ENCODE measurements around the gene LRP1B. TPM values are rescaled to one million over a fixed set of nuclear protein-coding genes. Genes with fewer than 3 reads are reported as not detected.

LRP1B gene
- total and polyA plus RNA-seq, 2 of the 8 experiments (the other 6 are each of a cell fraction or from before 2014, with no cell fraction given) = 0.03 TPM; not detected in 1

DNA sequence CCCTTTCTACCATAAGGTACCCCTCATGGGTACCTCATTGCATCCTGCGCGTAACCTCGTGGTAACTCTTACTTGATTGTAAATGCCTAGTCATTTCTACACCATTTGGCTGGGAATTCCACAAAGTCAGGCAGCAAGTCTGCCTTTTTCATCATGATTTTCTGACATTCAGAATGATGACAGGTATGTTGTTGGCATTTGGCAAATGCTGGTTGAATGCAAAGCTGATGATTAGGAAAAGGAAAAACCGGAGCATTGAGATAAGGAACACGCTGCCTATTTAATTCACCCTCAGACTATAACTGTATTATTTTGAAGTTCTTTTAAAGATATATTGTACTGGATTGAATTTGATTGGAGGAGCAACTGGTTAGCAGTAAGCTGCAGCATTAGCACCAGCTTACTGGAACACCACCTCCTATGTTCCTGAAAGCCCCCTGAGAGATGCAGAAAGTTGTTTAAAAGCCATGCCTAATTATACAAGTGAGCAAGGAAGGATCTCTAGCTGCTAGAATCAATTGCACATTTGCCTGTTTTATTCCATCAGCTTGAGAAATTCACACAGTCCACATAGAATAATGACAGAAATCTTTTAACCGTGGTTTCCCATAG, 520.1 kb downstream of the LRP1B start:
- Histone ChIP-seq H3K27ac (ENCODE audit: low read depth, low read length) (peak overlapping the region; percentile 12; the same call in 1 of the 2 replicates), H2AK5ac (ENCODE audit: low read depth, low read length) (peak overlapping the region; percentile 2; the same call in 1 of the 2 replicates), H2BK5ac (ENCODE audit: low read depth, low read length) (peak overlapping the region; percentile 98), H3K27me3 (replicated peaks in 1 of 4; ENCODE audit: control insufficient read depth in 3 of 4, extremely low read depth in 1 of 4, insufficient read depth in 3 of 4, low read length in 3 of 4) (peaks cover 0 to 1% (median 0%) of the 10 kb centered on the region in 4 experiments; a peak in 1 of 7 replicates), H2BK15ac (ENCODE audit: low read length) (no peak overlapping the region), H3K4ac (replicated peaks; ENCODE audit: insufficient read length, low read depth, low read length) (peak overlapping the region; percentile 6), H3K36me3 (ENCODE audit: control insufficient read depth in 2 of 4, insufficient read depth in 4 of 4, low read length in 3 of 4) (no peaks in the 10 kb centered on the region; a peak in 1 of 8 replicates), H4K20me1 (replicated peaks in 1 of 2; ENCODE audit: control insufficient read depth in 1 of 2, insufficient read depth in 2 of 2, low read length in 2 of 2) (no peaks in the 10 kb centered on the region), H2BK20ac (ENCODE audit: low read length) (peak overlapping the region; percentile 99), H2AFZ (ENCODE audit: low read length) (peak overlapping the region; percentile 93), H2BK12ac (ENCODE audit: low read depth, low read length) (peak overlapping the region; percentile 86), H3K4me2 (ENCODE audit: insufficient read depth in 1 of 2, low read depth in 2 of 2, low read length in 2 of 2) (peak overlapping the region; percentile 41 to 60), H3K9me3 (ENCODE audit: insufficient read depth in 2 of 2, low read depth in 1 of 2, low read length in 1 of 2) (no peaks in the 10 kb centered on the region), H4K5ac (ENCODE audit: insufficient read length, low read depth, low read length) (peak overlapping the region; percentile 70), H3K79me2 (ENCODE audit: control insufficient read depth in 1 of 2, insufficient read depth in 2 of 2, low read length in 2 of 2) (no peaks in the 10 kb centered on the region), H3K23ac (ENCODE audit: insufficient read length) (no peak overlapping the region), H3K9ac (replicated peaks in 1 of 4; ENCODE audit: extremely low read depth in 1 of 4, low read depth in 3 of 4, low read length in 3 of 4) (peak overlapping the region in 2 of 4 experiments; percentile 4; a peak in 1 of 7 replicates), H3K18ac (ENCODE audit: extremely low read depth, low read length) (peak overlapping the region; percentile 80), H3K23me2 (ENCODE audit: low read depth, low read length) (no peaks in the 10 kb centered on the region; the same call in 1 of the 2 replicates), H3K4me1 (replicated peaks in 1 of 4; ENCODE audit: control insufficient read depth in 3 of 4, insufficient read depth in 4 of 4, low read length in 3 of 4) (peaks cover 3 to 9% (median 7%) of the 10 kb centered on the region in 4 experiments; a peak in 6 of 7 replicates), H3K14ac (ENCODE audit: insufficient read length) (no peak overlapping the region), H2BK120ac (replicated peaks; ENCODE audit: low read depth, low read length) (peak overlapping the region; percentile 99), H3K79me1 (ENCODE audit: low read depth, low read length) (no peaks in the 10 kb centered on the region), H4K91ac (replicated peaks; ENCODE audit: insufficient read length, low read length) (peak overlapping the region; percentile 99), H3K56ac (replicated peaks; ENCODE audit: insufficient read length, low read depth, low read length) (peak overlapping the region; percentile 34), H3K4me3 (ENCODE audit: extremely low read depth in 1 of 4, insufficient read depth in 2 of 4, low read depth in 3 of 4, low read length in 4 of 4) (peak overlapping the region in 1 of 4 experiments; percentile 43; a peak in 1 of 8 replicates), H4K8ac (ENCODE audit: extremely low read depth, insufficient read depth, low read length) (no peak overlapping the region)
- CTCF ChIA-PET (ENCODE audit: partially characterized antibody) = interaction anchor here (0.6 kb wide), 1 partner anchor 16 kb away, joined by 3 read pairs; no protein-coding TSS in a partner anchor
- FAIRE-seq (no peak), DNase-seq (ENCODE audit: low read depth in 1 of 2, low spot score in 2 of 2) (no peak)
- 61% methylated on average over 6 of the region's 6 CpGs; no CpG with 5 or more reads in 1 of the 2 experiments for WGBS, 2 experiments (ENCODE audit: extremely low coverage in 1 of 2, insufficient coverage in 1 of 2, insufficient read length in 1 of 2, insufficient replicate concordance in 2 of 2, low coverage in 1 of 2, low lambda C conversion rate in 2 of 2, missing lambda C conversion rate in 1 of 2)
- POLR2A ChIA-PET (ENCODE audit: partially characterized antibody) = interaction anchor here (0.8 kb wide), 1 partner anchor 9 kb away, joined by 3 read pairs; no protein-coding TSS in a partner anchor
- TF ChIP-seq SIN3A (conservative IDR thresholded peaks at IDR 0.05 in 1 of 2, IDR thresholded peaks at IDR 0.05 in 1 of 2; ENCODE audit: low read depth in 1 of 2, low read length in 2 of 2) (no peak), TBP (IDR thresholded peaks at IDR 0.05; ENCODE audit: low read depth, low read length) (no peak), KDM4A (IDR thresholded peaks at IDR 0.05; ENCODE audit: low read depth, low read length, severe bottlenecking) (no peak), PHF8 (conservative IDR thresholded peaks at IDR 0.05; ENCODE audit: low read depth, low read length) (no peak), SUZ12 (IDR thresholded peaks at IDR 0.05; ENCODE audit: low read length) (no peak), TCF12 (IDR thresholded peaks at IDR 0.05; ENCODE audit: low read depth, low read length) (no peak), SP2 (IDR thresholded peaks at IDR 0.05; ENCODE audit: low read length) (no peak)
- TF ChIP-seq, protein P1, sequence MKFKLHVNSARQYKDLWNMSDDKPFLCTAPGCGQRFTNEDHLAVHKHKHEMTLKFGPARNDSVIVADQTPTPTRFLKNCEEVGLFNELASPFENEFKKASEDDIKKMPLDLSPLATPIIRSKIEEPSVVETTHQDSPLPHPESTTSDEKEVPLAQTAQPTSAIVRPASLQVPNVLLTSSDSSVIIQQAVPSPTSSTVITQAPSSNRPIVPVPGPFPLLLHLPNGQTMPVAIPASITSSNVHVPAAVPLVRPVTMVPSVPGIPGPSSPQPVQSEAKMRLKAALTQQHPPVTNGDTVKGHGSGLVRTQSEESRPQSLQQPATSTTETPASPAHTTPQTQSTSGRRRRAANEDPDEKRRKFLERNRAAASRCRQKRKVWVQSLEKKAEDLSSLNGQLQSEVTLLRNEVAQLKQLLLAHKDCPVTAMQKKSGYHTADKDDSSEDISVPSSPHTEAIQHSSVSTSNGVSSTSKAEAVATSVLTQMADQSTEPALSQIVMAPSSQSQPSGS (IDR thresholded peaks at IDR 0.05; ENCODE audit: low read length) = no peak
- TF ChIP-seq, protein P2, sequence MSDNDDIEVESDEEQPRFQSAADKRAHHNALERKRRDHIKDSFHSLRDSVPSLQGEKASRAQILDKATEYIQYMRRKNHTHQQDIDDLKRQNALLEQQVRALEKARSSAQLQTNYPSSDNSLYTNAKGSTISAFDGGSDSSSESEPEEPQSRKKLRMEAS (IDR thresholded peaks at IDR 0.05) = no peak; the same call in 1 of the 2 replicates

All from H1 (cell line).